Endometrium (tissue), 2 donors: Measurements from ENCODE around the gene GRIK1.

Experiments used
- FAIRE-seq: peaks from 2 replicates; lab custom pipeline; 2012; peaks lifted over from hg19 to GRCh38; lab: Jason Lieb, UNC
- donor health status: control.
- donor health status: control.

The GRIK1 gene

GRCh38 chr21:29529139-29529538 is 410.7 kb downstream of the GRIK1 start:
- no peak for FAIRE-seq

- FAIRE-seq = no peak
These were observed 413.3 kb downstream of the GRIK1 start for GRCh38 chr21:29526545-29526944.

GRCh38 chr21:29524055-29524454 is 415.7 kb downstream of the GRIK1 start:
- no peak for FAIRE-seq

GRCh38 chr21:29523646-29524045 is 416.1 kb downstream of the GRIK1 start:
- FAIRE-seq = no peak

- no peak for FAIRE-seq
These were observed 417.9 kb downstream of the GRIK1 start for GRCh38 chr21:29521872-29522271.

GRCh38 chr21:29520171-29520570 is 419.6 kb downstream of the GRIK1 start:
- no peak for FAIRE-seq

GRCh38 chr21:29514652-29515247 is 425.0 kb downstream of the GRIK1 start:
- FAIRE-seq = no peak

GRCh38 chr21:29513535-29513934 is 426.3 kb downstream of the GRIK1 start:
- FAIRE-seq = no peak

- FAIRE-seq = no peak
These were observed 428.7 kb downstream of the GRIK1 start for GRCh38 chr21:29511096-29511495.

- no peak for FAIRE-seq
These were observed 430.7 kb downstream of the GRIK1 start for GRCh38 chr21:29509121-29509520.

- no peak for FAIRE-seq
These were observed 431.5 kb downstream of the GRIK1 start for GRCh38 chr21:29508301-29508700.

- no peak for FAIRE-seq
These were observed 432.8 kb downstream of the GRIK1 start for GRCh38 chr21:29506947-29507346.

- FAIRE-seq = no peak
These were observed 433.6 kb downstream of the GRIK1 start for GRCh38 chr21:29506214-29506613.

GRCh38 chr21:29504751-29505321 is 435.0 kb downstream of the GRIK1 start:
- no peak for FAIRE-seq

GRCh38 chr21:29501451-29501850 is 438.3 kb downstream of the GRIK1 start:
- FAIRE-seq = no peak

- FAIRE-seq = no peak
These were observed 440.0 kb downstream of the GRIK1 start for GRCh38 chr21:29499734-29500343.

- FAIRE-seq = no peak
These were observed 440.6 kb downstream of the GRIK1 start for GRCh38 chr21:29499229-29499628.

GRCh38 chr21:29496337-29496736 is 443.5 kb downstream of the GRIK1 start:
- no peak for FAIRE-seq

- no peak for FAIRE-seq
These were observed 449.8 kb downstream of the GRIK1 start for GRCh38 chr21:29490016-29490415.

- FAIRE-seq = no peak
These were observed 452.6 kb downstream of the GRIK1 start for GRCh38 chr21:29487154-29487553.
